Measurements from ENCODE around the gene RAI1. TPM values are rescaled to one million over a fixed set of nuclear protein-coding genes. Genes with fewer than 3 reads are reported as not detected.
"Not testable (repeated sequence)": the region's sequence is repeated elsewhere in the genome, so short reads cannot be mapped to it uniquely, and the experiment has no call there.

Gene RAI1
- total RNA-seq, 4 donors from 2014 or later = 20.3 to 46.1 (median 30.4) TPM

DNA sequence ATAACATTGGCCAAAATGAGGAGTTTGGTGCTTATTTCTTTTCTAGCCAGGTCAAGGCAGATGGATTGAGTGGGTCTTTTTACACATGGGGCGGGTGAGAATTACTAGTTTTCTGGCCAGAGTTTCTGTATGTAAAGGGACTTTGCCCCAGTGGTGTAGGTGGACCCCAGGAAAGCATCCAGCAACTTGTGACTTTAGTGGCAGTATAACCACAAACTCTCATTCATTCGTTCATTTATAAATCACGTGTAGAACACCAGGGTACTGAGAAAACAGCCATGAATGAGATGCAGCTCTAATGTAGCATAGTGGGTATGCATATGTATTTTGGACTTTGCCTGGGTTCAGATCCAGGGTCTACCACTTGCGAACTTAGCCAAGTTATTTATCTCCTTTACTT, 8.1 kb downstream of the RAI1 start:
- Histone ChIP-seq H3K27ac (no peak overlapping the region), H3K9me3 (no peaks in the 10 kb centered on the region), H3K4me1 (peaks cover 69% of the 10 kb centered on the region), H3K27me3 (no peaks in the 10 kb centered on the region), H3K4me3 (no peak overlapping the region), H3K36me3 (no peaks in the 10 kb centered on the region)
- no peak for DNase-seq (ENCODE audit: low spot score in 2 of 2)
- WGBS = 95% methylated on average over 4 of the region's 4 CpGs
- TF ChIP-seq POLR2AphosphoS5 (IDR thresholded peaks at IDR 0.05) (no peak), EP300 (IDR thresholded peaks at IDR 0.05) (no peak)

DNA sequence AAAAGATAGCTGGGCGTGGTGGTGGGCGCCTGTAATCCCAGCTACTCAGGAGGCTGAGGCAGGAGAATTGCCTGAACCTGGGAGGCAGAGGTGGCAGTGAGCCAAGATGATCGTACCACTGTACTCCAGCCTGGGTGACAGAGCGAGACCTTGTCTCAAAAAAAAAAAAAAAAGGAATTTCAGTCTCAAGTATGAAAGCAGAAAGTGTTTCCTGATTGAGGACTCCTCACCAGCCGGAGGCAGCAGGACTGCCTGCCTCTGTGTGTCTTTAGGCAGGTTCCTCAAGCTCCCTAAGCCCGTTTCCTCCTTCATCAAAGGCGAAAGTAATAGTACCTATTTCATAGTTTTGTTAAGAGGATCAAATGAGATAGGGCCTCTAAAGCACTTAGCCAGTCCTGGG, 9.0 kb downstream of the RAI1 start:
- not testable (repeated sequence) for H3K4me3 ChIP-seq; H3K36me3 ChIP-seq; H3K27me3 ChIP-seq; H3K9me3 ChIP-seq; H3K27ac ChIP-seq; DNase-seq (ENCODE audit: low spot score in 2 of 2)
- peaks cover 64% of the 10 kb centered on the region for H3K4me1 ChIP-seq
- WGBS = 74% methylated on average over 7 of the region's 7 CpGs

DNA sequence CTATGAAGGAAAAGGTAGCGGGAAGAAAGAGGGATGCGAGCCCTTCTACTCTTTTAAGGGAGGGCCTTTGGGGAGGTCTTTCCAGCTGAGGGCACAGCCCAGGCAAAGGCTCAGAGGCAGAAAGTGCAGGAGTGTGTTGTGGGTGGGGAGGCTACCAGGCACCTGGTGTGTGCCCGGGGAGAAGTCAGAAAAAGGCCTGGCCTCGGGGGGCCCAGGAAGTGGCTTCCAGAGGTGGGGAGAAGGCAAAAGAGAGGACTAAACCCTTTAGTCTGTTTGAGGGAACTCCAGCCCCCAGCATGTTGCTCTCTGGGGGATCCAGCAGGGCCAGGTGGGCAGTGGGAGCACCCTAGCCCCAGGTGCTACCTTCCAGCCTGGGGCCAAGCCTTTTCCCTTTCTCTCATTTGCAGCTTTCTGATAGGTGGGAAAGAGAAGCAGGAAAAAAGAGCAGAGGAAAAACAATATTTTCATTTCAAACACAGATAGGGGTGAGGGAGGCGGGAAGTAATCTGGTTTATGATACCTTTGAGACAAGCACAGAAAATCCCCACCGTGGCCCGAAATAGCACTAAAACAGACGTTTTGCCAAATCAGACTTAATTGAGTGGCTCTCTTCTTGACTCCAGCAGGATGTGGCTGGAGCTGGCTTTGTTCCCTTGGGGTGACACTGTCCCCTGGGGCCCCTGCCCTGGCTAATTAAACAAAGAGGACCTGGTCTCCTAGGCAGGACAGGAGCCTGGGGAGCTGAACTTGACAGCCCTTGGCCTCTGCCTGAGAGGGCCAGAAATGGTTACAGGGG, 10.4 kb downstream of the RAI1 start:
- TF ChIP-seq POLR2AphosphoS5 (IDR thresholded peaks at IDR 0.05) (no peak), POLR2A (IDR thresholded peaks at IDR 0.05) (no peak), EP300 (IDR thresholded peaks at IDR 0.05) (no peak)
- TF ChIP-seq, protein P1, sequence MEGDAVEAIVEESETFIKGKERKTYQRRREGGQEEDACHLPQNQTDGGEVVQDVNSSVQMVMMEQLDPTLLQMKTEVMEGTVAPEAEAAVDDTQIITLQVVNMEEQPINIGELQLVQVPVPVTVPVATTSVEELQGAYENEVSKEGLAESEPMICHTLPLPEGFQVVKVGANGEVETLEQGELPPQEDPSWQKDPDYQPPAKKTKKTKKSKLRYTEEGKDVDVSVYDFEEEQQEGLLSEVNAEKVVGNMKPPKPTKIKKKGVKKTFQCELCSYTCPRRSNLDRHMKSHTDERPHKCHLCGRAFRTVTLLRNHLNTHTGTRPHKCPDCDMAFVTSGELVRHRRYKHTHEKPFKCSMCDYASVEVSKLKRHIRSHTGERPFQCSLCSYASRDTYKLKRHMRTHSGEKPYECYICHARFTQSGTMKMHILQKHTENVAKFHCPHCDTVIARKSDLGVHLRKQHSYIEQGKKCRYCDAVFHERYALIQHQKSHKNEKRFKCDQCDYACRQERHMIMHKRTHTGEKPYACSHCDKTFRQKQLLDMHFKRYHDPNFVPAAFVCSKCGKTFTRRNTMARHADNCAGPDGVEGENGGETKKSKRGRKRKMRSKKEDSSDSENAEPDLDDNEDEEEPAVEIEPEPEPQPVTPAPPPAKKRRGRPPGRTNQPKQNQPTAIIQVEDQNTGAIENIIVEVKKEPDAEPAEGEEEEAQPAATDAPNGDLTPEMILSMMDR (IDR thresholded peaks at IDR 0.05) = no peak
- Histone ChIP-seq H3K36me3 (no peaks in the 10 kb centered on the region), H3K27me3 (no peaks in the 10 kb centered on the region), H3K27ac (peak overlapping the region; percentile 99), H3K9me3 (no peaks in the 10 kb centered on the region), H3K4me1 (peaks cover 64% of the 10 kb centered on the region), H3K4me3 (no peak overlapping the region)
- WGBS = 43% methylated on average over 8 of the region's 8 CpGs
- DNase-seq (ENCODE audit: low spot score in 2 of 2) = no peak

DNA sequence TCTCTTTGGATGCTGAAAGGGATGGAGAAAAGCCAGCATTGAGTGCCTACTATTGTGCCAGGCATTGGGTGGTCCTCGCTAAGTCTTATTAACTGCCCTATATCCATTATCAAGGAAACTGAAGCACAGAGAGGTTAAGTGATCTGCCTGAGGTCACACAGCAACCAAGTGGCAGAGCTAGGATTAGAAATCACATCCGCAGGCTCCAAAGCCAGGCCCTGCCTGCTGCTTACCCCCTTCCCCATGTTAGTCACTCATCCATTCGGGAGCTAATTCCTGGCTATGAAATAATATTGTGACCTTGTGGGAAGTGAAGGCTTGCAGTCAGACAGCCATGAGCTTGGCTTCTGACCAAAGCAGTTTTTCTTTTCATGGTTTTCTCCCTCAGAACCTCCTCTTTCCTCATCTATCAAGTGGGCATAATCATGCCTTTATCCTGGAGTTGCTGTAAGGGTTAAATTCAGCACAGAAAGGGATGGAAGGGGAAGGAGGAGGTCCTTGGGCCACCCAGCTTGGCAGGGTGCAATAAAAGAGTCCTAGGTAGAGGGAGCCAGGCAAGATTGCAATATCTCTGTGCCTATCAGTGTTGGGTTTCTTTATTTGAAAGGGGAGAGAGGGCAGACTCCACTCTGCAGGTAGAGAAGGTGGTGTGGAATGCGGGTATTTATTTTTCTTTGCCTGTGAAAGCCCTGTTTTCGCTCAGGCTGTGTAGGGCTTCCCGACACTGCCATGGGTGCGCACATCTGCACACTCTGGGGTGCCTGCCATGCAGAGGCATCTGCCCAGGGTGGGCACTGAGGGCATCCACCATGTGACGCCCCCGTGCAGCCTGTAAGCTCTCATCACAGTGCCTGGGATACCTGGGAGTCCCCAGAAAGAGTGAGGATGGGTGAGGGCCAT, 11.3 kb downstream of the RAI1 start:
- WGBS = 61% methylated on average over 9 of the region's 9 CpGs
- no peak for DNase-seq (ENCODE audit: low spot score in 2 of 2)

DNA sequence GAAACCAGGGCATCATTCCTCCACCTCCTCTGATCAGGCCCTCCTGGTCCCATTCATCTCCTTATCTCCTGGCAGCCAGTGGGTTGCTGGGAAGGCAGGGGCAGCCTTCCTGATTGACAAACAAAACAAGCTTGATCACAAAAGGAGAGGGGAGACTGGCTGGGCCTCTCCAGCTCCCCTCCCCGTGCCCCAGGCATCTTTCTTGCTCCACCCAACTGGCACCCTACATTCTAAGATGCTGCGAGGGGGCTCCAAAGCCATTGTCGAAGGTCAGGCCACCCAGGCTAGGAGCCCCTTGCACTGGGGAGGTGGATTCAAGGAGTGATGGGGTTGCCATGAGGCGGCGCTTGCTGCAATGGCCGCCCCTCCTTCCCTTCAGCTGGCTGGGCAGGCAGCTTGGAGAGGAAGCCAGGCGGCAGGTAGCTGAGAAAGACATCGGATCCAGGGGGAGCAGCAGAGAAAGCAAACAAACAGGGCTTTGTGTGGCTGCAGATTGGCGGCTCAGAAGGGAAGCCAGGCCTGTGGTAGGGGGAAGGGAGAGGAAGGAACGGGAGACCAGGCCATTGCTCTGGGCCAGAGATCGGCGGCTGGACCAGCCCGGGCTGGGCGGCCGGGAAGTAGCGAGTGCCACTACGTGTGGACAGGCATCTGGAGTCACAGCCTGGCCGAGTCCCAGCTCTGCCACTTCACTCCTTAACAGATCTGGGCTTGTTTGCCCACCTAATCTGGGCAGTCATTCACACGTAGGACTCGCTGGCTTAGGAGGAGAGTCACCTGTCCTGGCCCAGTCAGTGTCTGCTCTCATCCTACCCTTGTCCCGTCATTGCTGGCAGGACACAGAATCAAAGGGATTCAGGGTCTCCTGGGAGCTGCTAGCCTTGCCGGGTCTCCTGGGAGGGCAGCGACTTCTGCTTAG, 12.3 kb downstream of the RAI1 start:
- no peaks in the 10 kb centered on the region for H3K9me3 ChIP-seq
- H3K27me3 ChIP-seq = no peaks in the 10 kb centered on the region
- 25% methylated on average over 22 of the region's 23 CpGs for WGBS
- peak overlapping the region; percentile 70 for H3K4me3 ChIP-seq
- DNase-seq (ENCODE audit: low spot score in 2 of 2) = no peak
- peak overlapping the region; percentile 99 for H3K27ac ChIP-seq
- H3K36me3 ChIP-seq = no peaks in the 10 kb centered on the region
- no peak for TF ChIP-seq POLR2AphosphoS5 (IDR thresholded peaks at IDR 0.05)
- TF ChIP-seq, protein P1 (IDR thresholded peaks at IDR 0.05) = no peak
- TF ChIP-seq EP300 (IDR thresholded peaks at IDR 0.05) = no peak
- TF ChIP-seq POLR2A (IDR thresholded peaks at IDR 0.05) = no peak
- H3K4me1 ChIP-seq = peaks cover 75% of the 10 kb centered on the region

More for the DNA sequence above, 11.3 kb downstream of the RAI1 start:
- peaks cover 66% of the 10 kb centered on the region for H3K4me1 ChIP-seq
- H3K36me3 ChIP-seq = no peaks in the 10 kb centered on the region
- no peak for TF ChIP-seq POLR2A (IDR thresholded peaks at IDR 0.05)
- TF ChIP-seq EP300 (IDR thresholded peaks at IDR 0.05) = no peak
- no peak for TF ChIP-seq POLR2AphosphoS5 (IDR thresholded peaks at IDR 0.05)
- TF ChIP-seq, protein P1 (IDR thresholded peaks at IDR 0.05) = no peak
- no peaks in the 10 kb centered on the region for H3K9me3 ChIP-seq
- H3K27me3 ChIP-seq = no peaks in the 10 kb centered on the region
- peak overlapping the region; percentile 99 for H3K27ac ChIP-seq
- no peak overlapping the region for H3K4me3 ChIP-seq

All from suprapubic skin (tissue), 4 donors.